Fibroblast of mammary gland (primary cell): ENCODE measurements around the gene SFT2D2.

Experiments
- DNase-seq: peaks from one replicate; pipeline ENCODE4 v3.0.0-alpha.2; 2010; ENCODE audit warnings: low read depth
- H3K4me3 ChIP-seq: 2 replicates; pipeline ENCODE4 v1.5.1; 2011; ENCODE audit warnings: low read depth, mild to moderate bottlenecking, low read length, moderate library complexity; ENCODE audit not compliant: control insufficient read depth
- CTCF ChIP-seq: conservative IDR thresholded peaks from 2 replicates; pipeline ENCODE4 v1.5.1; 2011; ENCODE audit warnings: low read depth, low read length, inconsistent platforms; ENCODE audit not compliant: control insufficient read depth, insufficient read depth

The SFT2D2 gene

GRCh38 chr1:168252204-168252733 lies 26.5 kb downstream of the SFT2D2 start:
- DNase-seq, result no peak
- H3K4me3 ChIP-seq, result no peak overlapping the region
- TF ChIP-seq CTCF, result no peak

GRCh38 chr1:168256164-168256563 lies 30.4 kb downstream of the SFT2D2 start:
- no peak for TF ChIP-seq CTCF
- no peak overlapping the region for H3K4me3 ChIP-seq
- no peak for DNase-seq

- no peak overlapping the region for H3K4me3 ChIP-seq
- TF ChIP-seq CTCF, result no peak
- no peak for DNase-seq
Observed at GRCh38 chr1:168257397-168257796, 31.6 kb downstream of the SFT2D2 start.

- no peak for TF ChIP-seq CTCF
- no peak overlapping the region for H3K4me3 ChIP-seq
- DNase-seq, result no peak
Observed at GRCh38 chr1:168259567-168259966, 33.8 kb downstream of the SFT2D2 start.

GRCh38 chr1:168260393-168260792 lies 34.6 kb downstream of the SFT2D2 start:
- no peak overlapping the region for H3K4me3 ChIP-seq
- no peak for DNase-seq
- no peak for TF ChIP-seq CTCF

- DNase-seq, result peak; percentile 56
- H3K4me3 ChIP-seq, result no peak overlapping the region
- TF ChIP-seq CTCF, result no peak
Observed at GRCh38 chr1:168261390-168261789, 35.6 kb downstream of the SFT2D2 start.

GRCh38 chr1:168263130-168263529 lies 37.3 kb downstream of the SFT2D2 start:
- no peak overlapping the region for H3K4me3 ChIP-seq
- no peak for DNase-seq
- TF ChIP-seq CTCF, result no peak
